ENCODE results near the gene DCPS.

GRCh38 chr11:126371595-126371994, 67.7 kb downstream of the DCPS start:
- TF ChIP-seq POLR2A (IDR thresholded peaks at IDR 0.05): no peak
- TF ChIP-seq CTCF (IDR thresholded peaks at IDR 0.05): no peak

Measured in body of pancreas (tissue), 4 donors.